ENCODE measurements around the gene SLC6A7. TPM values are rescaled to one million over a fixed set of nuclear protein-coding genes. Genes with fewer than 3 reads are reported as not detected.

Gene SLC6A7
- total RNA-seq, 1 donor: not detected

- TF ChIP-seq CTCF (IDR thresholded peaks at IDR 0.05; ENCODE audit: extremely low read depth, low read depth, low read length): no peak
- Histone ChIP-seq H3K4me2 (ENCODE audit: insufficient read depth, low read length) (no peak overlapping the region), H3K4me3 (ENCODE audit: insufficient read depth, low read length) (no peak overlapping the region), H3K4me1 (ENCODE audit: insufficient read depth, low read length) (no peaks in the 10 kb centered on the region), H3K79me2 (ENCODE audit: insufficient read depth, low read length) (no peaks in the 10 kb centered on the region), H3K27ac (ENCODE audit: low read depth, low read length) (no peak overlapping the region), H4K20me1 (ENCODE audit: insufficient read depth, low read length) (no peaks in the 10 kb centered on the region), H3K9me3 (ENCODE audit: low read depth, low read length) (no peaks in the 10 kb centered on the region), H3K27me3 (ENCODE audit: insufficient read depth, low read length) (peaks cover 50% of the 10 kb centered on the region), H3K36me3 (ENCODE audit: insufficient read depth, low read length) (no peaks in the 10 kb centered on the region), H2AFZ (ENCODE audit: low read length) (no peak overlapping the region)
- no peak for DNase-seq (ENCODE audit: insufficient read length, low spot score, missing footprints)
These were observed 2.6 kb downstream of the SLC6A7 start for GRCh38 chr5:150192462-150192861.

- Histone ChIP-seq H3K36me3 (ENCODE audit: insufficient read depth, low read length) (no peaks in the 10 kb centered on the region), H3K27ac (ENCODE audit: low read depth, low read length) (no peak overlapping the region), H3K27me3 (ENCODE audit: insufficient read depth, low read length) (peaks cover 31% of the 10 kb centered on the region), H3K79me2 (ENCODE audit: insufficient read depth, low read length) (no peaks in the 10 kb centered on the region), H3K4me1 (ENCODE audit: insufficient read depth, low read length) (no peaks in the 10 kb centered on the region), H4K20me1 (ENCODE audit: insufficient read depth, low read length) (no peaks in the 10 kb centered on the region), H2AFZ (ENCODE audit: low read length) (no peak overlapping the region), H3K9me3 (ENCODE audit: low read depth, low read length) (no peaks in the 10 kb centered on the region), H3K4me2 (ENCODE audit: insufficient read depth, low read length) (no peak overlapping the region), H3K4me3 (ENCODE audit: insufficient read depth, low read length) (no peak overlapping the region)
- no peak for TF ChIP-seq CTCF (IDR thresholded peaks at IDR 0.05; ENCODE audit: extremely low read depth, low read depth, low read length)
- no peak for DNase-seq (ENCODE audit: insufficient read length, low spot score, missing footprints)
These were observed 6.0 kb downstream of the SLC6A7 start for GRCh38 chr5:150195736-150196485.

- Histone ChIP-seq H3K4me1 (ENCODE audit: insufficient read depth, low read length) (no peaks in the 10 kb centered on the region), H3K27ac (ENCODE audit: low read depth, low read length) (no peak overlapping the region), H4K20me1 (ENCODE audit: insufficient read depth, low read length) (no peaks in the 10 kb centered on the region), H3K27me3 (ENCODE audit: insufficient read depth, low read length) (peaks cover 28% of the 10 kb centered on the region), H3K36me3 (ENCODE audit: insufficient read depth, low read length) (no peaks in the 10 kb centered on the region), H3K4me2 (ENCODE audit: insufficient read depth, low read length) (no peak overlapping the region), H3K9me3 (ENCODE audit: low read depth, low read length) (no peaks in the 10 kb centered on the region), H3K4me3 (ENCODE audit: insufficient read depth, low read length) (no peak overlapping the region), H2AFZ (ENCODE audit: low read length) (no peak overlapping the region), H3K79me2 (ENCODE audit: insufficient read depth, low read length) (no peaks in the 10 kb centered on the region)
- no peak for TF ChIP-seq CTCF (IDR thresholded peaks at IDR 0.05; ENCODE audit: extremely low read depth, low read depth, low read length)
- DNase-seq (ENCODE audit: insufficient read length, low spot score, missing footprints): no peak
These were observed 6.7 kb downstream of the SLC6A7 start for GRCh38 chr5:150196514-150196913.

DNA sequence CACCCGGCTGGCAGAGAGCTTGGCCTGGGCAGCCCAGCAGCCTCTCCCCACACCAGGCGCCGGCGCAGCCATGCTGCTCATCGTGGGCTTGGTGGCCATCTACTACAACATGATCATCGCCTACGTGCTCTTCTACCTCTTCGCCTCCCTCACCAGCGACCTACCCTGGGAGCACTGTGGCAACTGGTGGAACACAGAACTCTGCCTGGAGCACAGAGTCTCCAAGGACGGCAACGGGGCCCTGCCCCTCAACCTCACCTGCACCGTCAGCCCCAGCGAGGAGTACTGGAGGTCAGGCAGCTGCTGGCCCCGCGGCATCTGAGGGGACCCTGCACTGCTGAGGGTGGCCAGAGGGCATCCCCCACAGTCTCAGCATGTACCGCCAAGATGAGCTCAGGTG is 7.1 kb downstream of the SLC6A7 start:
- peaks cover 23% of the 10 kb centered on the region for H3K27me3 ChIP-seq (ENCODE audit: insufficient read depth, low read length)
- H3K9me3 ChIP-seq (ENCODE audit: low read depth, low read length): no peaks in the 10 kb centered on the region
- DNase-seq (ENCODE audit: insufficient read length, low spot score, missing footprints): no peak
- H4K20me1 ChIP-seq (ENCODE audit: insufficient read depth, low read length): no peaks in the 10 kb centered on the region
- no peak overlapping the region for H3K4me3 ChIP-seq (ENCODE audit: insufficient read depth, low read length)
- no peak overlapping the region for H2AFZ ChIP-seq (ENCODE audit: low read length)
- H3K4me1 ChIP-seq (ENCODE audit: insufficient read depth, low read length): no peaks in the 10 kb centered on the region
- no peak for TF ChIP-seq CTCF (IDR thresholded peaks at IDR 0.05; ENCODE audit: extremely low read depth, low read depth, low read length)
- H3K27ac ChIP-seq (ENCODE audit: low read depth, low read length): no peak overlapping the region
- H3K4me2 ChIP-seq (ENCODE audit: insufficient read depth, low read length): no peak overlapping the region
- H3K36me3 ChIP-seq (ENCODE audit: insufficient read depth, low read length): no peaks in the 10 kb centered on the region
- no peaks in the 10 kb centered on the region for H3K79me2 ChIP-seq (ENCODE audit: insufficient read depth, low read length)
